ENCODE measurements around the gene HEATR3.

The HEATR3 gene

DNA sequence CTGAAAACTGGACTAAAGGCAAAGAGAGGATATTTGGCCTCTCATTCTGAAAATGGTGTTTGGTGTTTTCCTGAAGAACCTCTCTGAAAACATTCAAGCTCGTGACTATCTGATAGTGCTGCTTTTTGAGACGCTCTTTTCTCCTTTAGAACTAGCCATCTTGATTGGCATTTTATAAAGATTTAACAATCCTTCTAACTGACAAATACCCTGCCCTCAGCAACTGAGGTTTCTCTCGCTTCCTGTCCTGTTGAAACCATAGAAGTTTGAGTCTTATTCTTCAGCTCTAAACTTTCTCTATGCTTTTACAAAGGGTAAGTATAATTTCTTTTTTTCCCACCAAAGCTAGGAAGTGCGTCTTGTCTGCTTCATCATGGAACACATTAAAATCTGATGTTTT is 27.5 kb upstream of the HEATR3 start:
- no peak for DNase-seq (ENCODE audit: low spot score)
- in situ Hi-C loops (cut with MboI; ENCODE audit: low pct_unique_long_range_greater_than_20kb, low sequenced_read_pairs, unreplicated experiment), result no loop called here
- TF ChIP-seq, protein P1, sequence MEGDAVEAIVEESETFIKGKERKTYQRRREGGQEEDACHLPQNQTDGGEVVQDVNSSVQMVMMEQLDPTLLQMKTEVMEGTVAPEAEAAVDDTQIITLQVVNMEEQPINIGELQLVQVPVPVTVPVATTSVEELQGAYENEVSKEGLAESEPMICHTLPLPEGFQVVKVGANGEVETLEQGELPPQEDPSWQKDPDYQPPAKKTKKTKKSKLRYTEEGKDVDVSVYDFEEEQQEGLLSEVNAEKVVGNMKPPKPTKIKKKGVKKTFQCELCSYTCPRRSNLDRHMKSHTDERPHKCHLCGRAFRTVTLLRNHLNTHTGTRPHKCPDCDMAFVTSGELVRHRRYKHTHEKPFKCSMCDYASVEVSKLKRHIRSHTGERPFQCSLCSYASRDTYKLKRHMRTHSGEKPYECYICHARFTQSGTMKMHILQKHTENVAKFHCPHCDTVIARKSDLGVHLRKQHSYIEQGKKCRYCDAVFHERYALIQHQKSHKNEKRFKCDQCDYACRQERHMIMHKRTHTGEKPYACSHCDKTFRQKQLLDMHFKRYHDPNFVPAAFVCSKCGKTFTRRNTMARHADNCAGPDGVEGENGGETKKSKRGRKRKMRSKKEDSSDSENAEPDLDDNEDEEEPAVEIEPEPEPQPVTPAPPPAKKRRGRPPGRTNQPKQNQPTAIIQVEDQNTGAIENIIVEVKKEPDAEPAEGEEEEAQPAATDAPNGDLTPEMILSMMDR (IDR thresholded peaks at IDR 0.05; ENCODE audit: extremely low read depth, insufficient read depth, missing control alignments), result no peak

GRCh38 chr16:50038756-50039529 is 26.8 kb upstream of the HEATR3 start:
- no peak for DNase-seq (ENCODE audit: low spot score)

DNA sequence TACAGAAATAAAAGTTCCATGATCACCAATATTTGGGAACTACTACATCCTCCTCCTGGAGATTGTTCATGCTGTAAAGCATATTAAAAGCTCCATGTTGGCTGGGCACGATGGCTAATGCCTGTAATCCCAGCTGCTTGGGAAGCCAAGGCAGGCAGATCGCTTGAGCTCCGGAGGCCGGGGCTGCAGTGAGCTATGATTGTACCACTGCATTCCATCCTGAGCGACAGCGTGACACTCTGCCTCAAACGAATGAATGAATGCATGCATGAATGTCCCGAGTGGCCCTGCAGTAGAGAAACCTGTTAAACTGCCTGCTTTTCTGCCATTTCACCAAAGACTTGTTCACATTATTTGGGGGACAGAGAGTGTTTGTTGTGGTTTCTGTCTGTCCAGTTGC is 25.8 kb upstream of the HEATR3 start:
- in situ Hi-C loops (cut with MboI; ENCODE audit: low pct_unique_long_range_greater_than_20kb, low sequenced_read_pairs, unreplicated experiment), result no loop called here
- no peak for DNase-seq (ENCODE audit: low spot score)
- TF ChIP-seq, protein P1 (IDR thresholded peaks at IDR 0.05; ENCODE audit: extremely low read depth, insufficient read depth, missing control alignments), result no peak

More at GRCh38 chr16:50038756-50039529, 26.8 kb upstream of the HEATR3 start:
- TF ChIP-seq, protein P1 (IDR thresholded peaks at IDR 0.05; ENCODE audit: extremely low read depth, insufficient read depth, missing control alignments), result no peak
- in situ Hi-C loops (cut with MboI; ENCODE audit: low pct_unique_long_range_greater_than_20kb, low sequenced_read_pairs, unreplicated experiment), result no loop called here

DNA sequence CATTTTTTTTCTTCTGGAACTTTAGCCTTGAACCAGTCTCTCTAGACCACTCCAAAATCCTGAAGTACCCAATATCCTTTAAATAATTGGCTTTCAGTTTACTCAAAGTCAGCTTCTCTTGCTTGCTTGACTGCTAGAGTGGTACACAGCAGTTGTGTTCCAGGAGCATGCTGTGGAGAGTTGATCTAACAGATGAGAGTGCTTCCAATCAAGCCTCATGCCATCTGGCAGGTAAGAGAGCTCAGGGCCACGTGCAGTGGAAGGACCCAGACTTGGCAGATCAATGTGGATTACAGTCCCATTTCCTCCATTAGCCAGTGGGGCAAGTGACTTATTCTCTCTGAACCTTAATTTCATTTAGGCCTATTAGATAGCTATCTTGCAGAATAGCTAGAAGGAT is 25.1 kb upstream of the HEATR3 start:
- in situ Hi-C loops (cut with MboI; ENCODE audit: low pct_unique_long_range_greater_than_20kb, low sequenced_read_pairs, unreplicated experiment), result no loop called here
- no peak for DNase-seq (ENCODE audit: low spot score)
- TF ChIP-seq, protein P1 (IDR thresholded peaks at IDR 0.05; ENCODE audit: extremely low read depth, insufficient read depth, missing control alignments), result no peak

DNA sequence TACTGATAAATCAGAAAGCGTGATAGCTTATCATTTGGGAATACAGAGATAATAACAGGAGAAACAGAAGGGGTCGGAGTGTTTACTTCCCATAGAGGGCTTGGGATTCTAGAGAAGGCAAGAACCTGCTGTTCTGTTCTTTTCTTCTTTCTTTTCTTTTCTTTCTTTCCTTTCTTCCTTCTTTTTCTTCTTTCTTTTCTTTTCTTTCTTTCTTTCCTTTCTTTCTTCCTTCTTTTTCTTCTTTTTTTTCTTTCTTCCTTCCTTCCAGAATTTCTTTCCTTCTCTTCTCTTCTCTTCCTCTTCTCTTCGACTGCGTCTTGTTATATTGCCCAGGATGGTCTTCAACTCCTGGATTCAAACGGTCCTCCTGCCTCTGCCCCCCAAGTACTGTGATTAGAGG is 22.4 kb upstream of the HEATR3 start:
- in situ Hi-C loops (cut with MboI; ENCODE audit: low pct_unique_long_range_greater_than_20kb, low sequenced_read_pairs, unreplicated experiment), result no loop called here
- no peak for DNase-seq (ENCODE audit: low spot score)
- TF ChIP-seq, protein P1 (IDR thresholded peaks at IDR 0.05; ENCODE audit: extremely low read depth, insufficient read depth, missing control alignments), result no peak

DNA sequence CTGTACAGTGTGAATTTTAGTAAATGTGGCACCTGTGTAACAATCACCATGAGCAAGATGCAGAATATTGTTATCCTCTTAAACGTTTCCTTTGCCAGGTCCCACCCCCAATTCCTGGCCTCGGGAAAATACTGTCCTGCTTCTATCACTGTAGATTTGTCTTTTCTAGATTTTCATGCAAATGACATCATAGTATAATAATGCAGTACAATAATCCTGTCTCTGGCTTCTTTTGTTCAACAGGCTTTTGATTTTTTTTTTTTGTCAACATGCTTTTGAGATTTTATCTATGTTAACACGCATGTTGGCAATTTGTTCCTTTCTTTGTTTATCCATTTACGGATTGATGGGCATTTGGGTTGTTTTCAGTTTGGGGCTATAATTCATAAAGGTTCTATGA is 20.4 kb upstream of the HEATR3 start:
- no peak for DNase-seq (ENCODE audit: low spot score)
- in situ Hi-C loops (cut with MboI; ENCODE audit: low pct_unique_long_range_greater_than_20kb, low sequenced_read_pairs, unreplicated experiment), result no loop called here
- TF ChIP-seq, protein P1 (IDR thresholded peaks at IDR 0.05; ENCODE audit: extremely low read depth, insufficient read depth, missing control alignments), result no peak
